HCT116 (cell line): ENCODE results near the gene XPC. TPM values are rescaled to one million over a fixed set of nuclear protein-coding genes. Genes with fewer than 3 reads are reported as not detected.

ENCODE experiments used
- ATAC-seq: fragments of 200-7000 bp; cut with Tn5 transposase; 2 replicates; pipeline ENCODE4 v1.9.1; 2020; ENCODE audit warnings: mild to moderate bottlenecking, moderate library complexity
- BruUV-seq: library from RNA; stranded (reverse); fragments of 400-500 nt; replicated peaks from 2 replicates; lab custom pipeline; 2021; lab: Mats Ljungman, UMichigan
- CTCF ChIA-PET: fragments of 300-600 bp; sonication (Branson Sonifier 250); formaldehyde crosslinking; loops from one replicate; lab custom pipeline; 2021; ENCODE audit warnings: antibody characterized with exemption; lab: Charles Lee
- POLR2A ChIA-PET: fragments of 300-600, 350-600 bp; sonication (Branson Sonifier 250); formaldehyde crosslinking; loops from one replicate; lab custom pipeline; 2021; ENCODE audit warnings: antibody characterized with exemption; lab: Charles Lee
- RAD21 ChIA-PET, 2 experiments: fragments of 300-600 bp; sonication (Branson Sonifier 250); formaldehyde crosslinking; loops; one replicate each; lab custom pipeline; 2023; ENCODE audit warnings: low total read pairs in 2 of 2; ENCODE audit not compliant: uncharacterized antibody in 2 of 2, unreplicated experiment in 2 of 2, low non-redundant PET in 1 of 2; lab: Charles Lee
- DNase-seq: peaks from one replicate; pipeline ENCODE4 v3.0.0-alpha.2; 2010; ENCODE audit warnings: low read depth, low spot score
- H2AFZ ChIP-seq: fragments of 200-600 bp; shearing (Covaris generic), sonication (generic); 2 replicates; pipeline ENCODE4 v1.6.1; 2017; ENCODE audit warnings: low read depth, mixed run types, mixed read lengths, antibody characterized with exemption, low read length; ENCODE audit not compliant: poor library complexity, severe bottlenecking
- H3K27ac ChIP-seq: 2 replicates; pipeline ENCODE4 v1.5.1; 2012; ENCODE audit warnings: low read depth, low read length
- H3K27me3 ChIP-seq: fragments of 200-600 bp; sonication (generic); 2 replicates; pipeline ENCODE4 v1.6.1; 2016; ENCODE audit warnings: mixed run types, low read length, mixed read lengths; ENCODE audit not compliant: insufficient read depth
- H3K36me3 ChIP-seq, 2 experiments: fragments of 200-500 bp in 1 of 2; fragments of 200-600 bp in 1 of 2; sonication (Bioruptor generic) in 1 of 2; sonication (generic) in 1 of 2; 2 replicates each; pipeline versions ENCODE4 v1.5.1 to v1.6.1; 2014 to 2016; ENCODE audit warnings: low read length in 2 of 2, inconsistent platforms in 1 of 2, mixed read lengths in 1 of 2, mixed run types in 1 of 2; ENCODE audit not compliant: insufficient read depth in 2 of 2, control insufficient read depth in 1 of 2
- H3K4me1 ChIP-seq, 2 experiments: fragments of 200-600 bp in 1 of 2; sonication (generic) in 1 of 2; 2 replicates each; pipeline versions ENCODE4 v1.5.1 to v1.6.1; 2012 to 2017; ENCODE audit warnings: low read length in 2 of 2, inconsistent platforms in 1 of 2, mild to moderate bottlenecking in 1 of 2, mixed read lengths in 1 of 2, mixed run types in 1 of 2, moderate library complexity in 1 of 2; ENCODE audit not compliant: insufficient read depth in 2 of 2, control insufficient read depth in 1 of 2
- H3K4me2 ChIP-seq: fragments of 200-600 bp; sonication (generic); 2 replicates; pipeline ENCODE4 v1.6.1; 2017; ENCODE audit warnings: mixed run types, low read length, mixed read lengths
- H3K4me3 ChIP-seq, 2 experiments: fragments of 200-600 bp in 1 of 2; sonication (generic) in 1 of 2; replicated peaks in 1 of 2; 2 replicates each; pipeline ENCODE4 v1.5.1; 2011 to 2016; ENCODE audit warnings: low read length in 2 of 2, control low read depth in 1 of 2, low read depth in 1 of 2, mild to moderate bottlenecking in 1 of 2, mixed read lengths in 1 of 2, mixed run types in 1 of 2
- H3K79me2 ChIP-seq: fragments of 200-600 bp; sonication (generic); 2 replicates; pipeline ENCODE4 v1.6.1; 2017; ENCODE audit warnings: mild to moderate bottlenecking, mixed run types, low read length, moderate library complexity, mixed read lengths; ENCODE audit not compliant: insufficient read depth
- H3K9ac ChIP-seq: fragments of 200-600 bp; sonication (generic); 2 replicates; pipeline ENCODE4 v1.6.1; 2016; ENCODE audit warnings: low read length, mixed read lengths
- H3K9me2 ChIP-seq: fragments of 200-600 bp; sonication (generic), shearing (Covaris generic); 2 replicates; pipeline ENCODE4 v1.6.1; 2017; ENCODE audit warnings: mixed run types, mild to moderate bottlenecking, moderate library complexity; ENCODE audit not compliant: insufficient read depth
- H3K9me3 ChIP-seq, 2 experiments: fragments of 200-500 bp in 1 of 2; fragments of 200-600 bp in 1 of 2; sonication (Bioruptor generic) in 1 of 2; sonication (generic) in 1 of 2; 2 replicates each; pipeline ENCODE4 v1.6.1; 2014 to 2017; ENCODE audit warnings: low read length in 2 of 2, mixed read lengths in 2 of 2, inconsistent platforms in 1 of 2, low read depth in 1 of 2, mild to moderate bottlenecking in 1 of 2, mixed run types in 1 of 2, moderate library complexity in 1 of 2; ENCODE audit not compliant: control insufficient read depth in 1 of 2, insufficient read depth in 1 of 2
- H4K20me1 ChIP-seq: fragments of 200-600 bp; sonication (generic), shearing (Covaris generic); 2 replicates; pipeline ENCODE4 v1.6.1; 2017; ENCODE audit warnings: mixed run types, mild to moderate bottlenecking, moderate library complexity; ENCODE audit not compliant: insufficient read depth
- EGR1 ChIP-seq: IDR thresholded peaks from 2 replicates; pipeline ENCODE4 v1.6.1; 2012; ENCODE audit warnings: low read depth
- EZH2phosphoT487 ChIP-seq: fragments of 200-600 bp; IDR thresholded peaks from 2 replicates; pipeline ENCODE4 v1.6.1; 2018; ENCODE audit warnings: antibody characterized with exemption, borderline replicate concordance
- JUND ChIP-seq: IDR thresholded peaks from 2 replicates; pipeline ENCODE4 v1.6.1; 2012
- RAD21 ChIP-seq: IDR thresholded peaks from 2 replicates; pipeline ENCODE4 v1.6.1; 2012; ENCODE audit warnings: low read depth, mild to moderate bottlenecking
- REST ChIP-seq: IDR thresholded peaks from 2 replicates; pipeline ENCODE4 v1.6.1; 2012; ENCODE audit warnings: low read depth
- SIN3A ChIP-seq: IDR thresholded peaks from 2 replicates; pipeline ENCODE4 v1.6.1; 2012; ENCODE audit warnings: low read depth
- TCF7L2 ChIP-seq: IDR thresholded peaks from 2 replicates; pipeline ENCODE4 v1.7.0; 2011; ENCODE audit warnings: borderline replicate concordance, inconsistent platforms; ENCODE audit not compliant: insufficient read depth, insufficient read length; ENCODE audit errors: extremely low read depth
- YY1 ChIP-seq: IDR thresholded peaks from 2 replicates; pipeline ENCODE4 v1.6.1; 2011; ENCODE audit warnings: low read length, low read depth, moderate library complexity, mild to moderate bottlenecking; ENCODE audit not compliant: insufficient replicate concordance; ENCODE audit errors: extremely low read depth
- ZFX ChIP-seq: fragments of 450-650 bp; IDR thresholded peaks from 2 replicates; pipeline ENCODE4 v1.6.1; 2017
- ZNF274 ChIP-seq: fragments of 200-500 bp; sonication (Bioruptor generic); IDR thresholded peaks from 2 replicates; pipeline ENCODE4 v1.6.1; 2014; ENCODE audit warnings: mild to moderate bottlenecking, low read depth, low read length, inconsistent platforms
- intact Hi-C: fragments of 100-400 bp; cut with micrococcal nuclease; formaldehyde crosslinking; loops from 2 replicates; pipeline ENCODE4 v1.10.0; 2022
- total RNA-seq: library from RNA; stranded (reverse); gene quantifications from one replicate; pipeline ENCODE4 v1.2.1, GENCODE V29; 2021; ENCODE audit not compliant: unreplicated experiment

The XPC gene
- total RNA-seq, 1 experiment from 2014 or later: 29.5 TPM

GRCh38 chr3:14130707-14131106 is 47.7 kb downstream of the XPC start:
- no peak for DNase-seq
- no peak overlapping the region for H2AFZ ChIP-seq
- no peak overlapping the region for H3K9ac ChIP-seq
- CTCF ChIA-PET: no interaction called here
- TF ChIP-seq TCF7L2 (no peak), ZNF274 (no peak), EZH2phosphoT487 (no peak), SIN3A (no peak), JUND (no peak), EGR1 (no peak), ZFX (no peak), REST (no peak), RAD21 (no peak), YY1 (no peak)
- POLR2A ChIA-PET: no interaction called here
- peaks cover 40% of the 10 kb centered on the region for H3K79me2 ChIP-seq
- H3K36me3 ChIP-seq: peaks cover 24 to 46% of the 10 kb centered on the region in 2 experiments; a peak in 3 of 4 replicates
- ATAC-seq: no peak
- H3K4me1 ChIP-seq: peaks cover 8 to 10% of the 10 kb centered on the region in 2 experiments; a peak in 3 of 4 replicates
- no peak overlapping the region for H3K4me2 ChIP-seq
- H3K9me3 ChIP-seq: no peaks in the 10 kb centered on the region
- RAD21 ChIA-PET: no interaction called here
- no peaks in the 10 kb centered on the region for H3K9me2 ChIP-seq
- intact Hi-C loops: no loop called here
- no TSS peak for BruUV-seq
- H3K27me3 ChIP-seq: no peaks in the 10 kb centered on the region
- H4K20me1 ChIP-seq: no peaks in the 10 kb centered on the region; the same call in 1 of the 2 replicates
- no peak overlapping the region for H3K4me3 ChIP-seq
- H3K27ac ChIP-seq: no peak overlapping the region
